Measurements from ENCODE around the gene SBK3.

The SBK3 gene

DNA sequence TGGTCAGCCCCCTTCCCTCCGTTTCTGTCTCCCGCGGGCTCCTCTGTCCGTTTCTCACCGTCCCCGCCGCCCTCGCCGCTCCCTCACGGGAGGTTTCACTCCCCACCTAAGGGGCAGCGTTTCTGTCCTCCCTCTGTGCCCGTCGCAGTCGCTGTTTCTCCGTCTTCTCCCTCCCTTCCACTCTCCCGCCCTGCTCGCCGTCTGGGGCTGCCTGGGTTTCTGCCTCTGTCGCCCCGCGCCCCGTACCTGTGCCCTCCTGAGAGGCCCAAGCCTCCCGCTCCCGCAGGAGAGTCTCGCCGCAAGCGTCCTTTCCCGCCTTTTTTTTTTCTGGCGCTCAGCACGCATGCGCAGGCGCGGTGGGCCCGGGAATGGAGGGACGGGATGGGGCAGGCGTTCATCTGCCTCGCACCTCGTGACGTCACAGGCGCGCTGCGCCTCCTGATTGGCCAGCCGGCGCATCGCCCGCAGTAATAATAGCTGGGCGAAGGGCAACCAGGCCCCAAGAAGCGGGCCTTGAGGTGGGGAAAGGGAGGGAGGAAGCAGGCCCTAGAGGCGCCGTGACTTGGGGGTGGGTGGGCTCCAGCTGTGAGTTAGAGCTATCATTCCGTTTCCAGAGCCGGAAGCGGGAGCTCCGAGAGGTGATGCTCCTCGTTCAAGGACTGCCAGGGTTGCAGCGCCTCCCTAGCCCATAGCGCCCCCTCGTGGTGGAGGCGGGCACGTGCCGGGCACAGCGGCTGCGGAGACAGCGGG, 41.7 kb downstream of the SBK3 start (continued):
- TF ChIP-seq, protein P1, sequence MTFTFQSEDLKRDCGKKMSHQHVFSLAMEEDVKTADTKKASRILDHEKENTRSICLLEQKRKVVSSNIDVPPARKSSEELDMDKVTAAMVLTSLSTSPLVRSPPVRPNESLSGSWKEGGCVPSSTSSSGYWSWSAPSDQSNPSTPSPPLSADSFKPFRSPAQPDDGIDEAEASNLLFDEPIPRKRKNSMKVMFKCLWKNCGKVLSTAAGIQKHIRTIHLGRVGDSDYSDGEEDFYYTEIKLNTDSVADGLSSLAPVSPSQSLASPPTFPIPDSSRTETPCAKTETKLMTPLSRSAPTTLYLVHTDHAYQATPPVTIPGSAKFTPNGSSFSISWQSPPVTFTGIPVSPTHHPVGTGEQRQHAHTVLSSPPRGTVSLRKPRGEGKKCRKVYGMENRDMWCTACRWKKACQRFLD (tag by site-specific recombination; IDR thresholded peaks at IDR 0.05): no peak
- TF ChIP-seq KLF8 (tag by site-specific recombination; IDR thresholded peaks at IDR 0.05) (peak; percentile 37), ZNF623 (tag by site-specific recombination; IDR thresholded peaks at IDR 0.05) (no peak), ZNF792 (tag by site-specific recombination; IDR thresholded peaks at IDR 0.05) (peak; percentile 80; the same call in 1 of the 2 replicates), ZNF114 (tag by site-specific recombination; IDR thresholded peaks at IDR 0.05) (no peak), ZBTB8A (tag by site-specific recombination; IDR thresholded peaks at IDR 0.05) (peak; percentile 67), ZNF292 (tag by site-specific recombination; IDR thresholded peaks at IDR 0.05; ENCODE audit: borderline replicate concordance, low read depth) (no peak), ZSCAN5A (tag by site-specific recombination; IDR thresholded peaks at IDR 0.05) (peak; percentile 32; the same call in 1 of the 2 replicates), ZNF366 (tag by site-specific recombination; conservative IDR thresholded peaks at IDR 0.05) (peak; percentile 71), KLF9 (tag by site-specific recombination; IDR thresholded peaks at IDR 0.05; ENCODE audit: low read depth) (peak; percentile 40; the same call in 1 of the 2 replicates), ZBTB20 (tag by site-specific recombination; IDR thresholded peaks at IDR 0.05) (peak; percentile 77)

- ChIA-PET POLR2A (interaction anchor here (1.0 to 1.9 kb wide), 6 partner anchors 16 to 129 kb away, joined by 3 to 16 read pairs (median 8); partner anchors contain the start of genes SSC5D, UBE2S and ZNF628), CTCF (interaction anchor here (0.7 to 12.1 kb wide), 27 partner anchors 8 to 517 kb away, joined by 3 to 152 read pairs (median 10); partner anchors contain the start of genes NAT14, ZNF628 and ZNF865)
- H3K27ac ChIP-seq (ENCODE audit: extremely low read depth, low read depth, low read length): peak overlapping the region; percentile 33; the same call in 1 of the 2 replicates
- no peaks in the 10 kb centered on the region for H3K9me3 ChIP-seq (ENCODE audit: control insufficient read depth, insufficient read depth, low read depth, low read length)
- H3K36me3 ChIP-seq (ENCODE audit: control insufficient read depth in 2 of 2, insufficient read depth in 1 of 2, low read length in 2 of 2): no peaks in the 10 kb centered on the region
- TF ChIP-seq ZEB2 (tag by site-specific recombination; IDR thresholded peaks at IDR 0.05): no peak
- TF ChIP-seq ZNF169 (tag by site-specific recombination; IDR thresholded peaks at IDR 0.05): peak; percentile 79; the same call in 1 of the 2 replicates
- no peak overlapping the region for H3K4me3 ChIP-seq (ENCODE audit: low read depth, low read length)
- H3K4me1 ChIP-seq (ENCODE audit: control insufficient read depth, insufficient read depth, low read length): no peaks in the 10 kb centered on the region
Observed at GRCh38 chr19:55503157-55503501, 42.2 kb downstream of the SBK3 start.

- POLR2A ChIA-PET: interaction anchor here (0.6 to 1.6 kb wide), 5 partner anchors 15 to 433 kb away, joined by 3 to 5 read pairs (median 4); partner anchors contain the start of genes ISOC2 and NAT14
- Histone ChIP-seq H3K36me3 (ENCODE audit: control insufficient read depth in 2 of 2, insufficient read depth in 1 of 2, low read length in 2 of 2) (no peaks in the 10 kb centered on the region), H3K9me3 (ENCODE audit: control insufficient read depth, insufficient read depth, low read depth, low read length) (no peaks in the 10 kb centered on the region), H3K27ac (ENCODE audit: extremely low read depth, low read depth, low read length) (no peak overlapping the region), H3K4me3 (ENCODE audit: low read depth, low read length) (no peak overlapping the region), H3K4me1 (ENCODE audit: control insufficient read depth, insufficient read depth, low read length) (no peaks in the 10 kb centered on the region)
- CTCF ChIA-PET: interaction anchor here (0.6 to 12.1 kb wide), 5 partner anchors 10 to 85 kb away, joined by 3 to 152 read pairs (median 6); partner anchors contain the start of gene NAT14
- TF ChIP-seq ZNF366 (tag by site-specific recombination; conservative IDR thresholded peaks at IDR 0.05) (peak; percentile 62), ZNF121 (tag by site-specific recombination; IDR thresholded peaks at IDR 0.05) (peak; percentile 92), ZNF211 (tag by site-specific recombination; IDR thresholded peaks at IDR 0.05; ENCODE audit: low read depth) (no peak), PRDM1 (tag by site-specific recombination; IDR thresholded peaks at IDR 0.05) (peak; percentile 98)
- TF ChIP-seq, protein P2, sequence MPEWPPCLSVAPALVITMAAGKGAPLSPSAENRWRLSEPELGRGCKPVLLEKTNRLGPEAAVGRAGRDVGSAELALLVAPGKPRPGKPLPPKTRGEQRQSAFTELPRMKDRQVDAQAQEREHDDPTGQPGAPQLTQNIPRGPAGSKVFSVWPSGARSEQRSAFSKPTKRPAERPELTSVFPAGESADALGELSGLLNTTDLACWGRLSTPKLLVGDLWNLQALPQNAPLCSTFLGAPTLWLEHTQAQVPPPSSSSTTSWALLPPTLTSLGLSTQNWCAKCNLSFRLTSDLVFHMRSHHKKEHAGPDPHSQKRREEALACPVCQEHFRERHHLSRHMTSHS (tag by site-specific recombination; IDR thresholded peaks at IDR 0.05): no peak
Observed at GRCh38 chr19:55502197-55502952, 43.0 kb downstream of the SBK3 start.
